Measurements from ENCODE around the gene IFTAP.
"Not testable (repeated sequence)": the region's sequence is repeated elsewhere in the genome, so short reads cannot be mapped to it uniquely, and the experiment has no call there.

The IFTAP gene, protein sequence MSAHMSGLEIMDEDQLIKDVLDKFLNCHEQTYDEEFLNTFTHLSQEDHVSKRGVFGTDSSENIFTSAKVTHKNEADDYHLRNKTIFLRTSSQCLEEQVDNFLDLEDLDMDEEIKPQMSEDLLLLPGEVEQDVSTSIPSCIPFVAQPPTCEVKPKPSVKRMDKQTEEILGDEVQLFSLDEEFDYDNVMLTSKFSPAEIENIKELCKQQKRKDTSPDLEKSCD

DNA sequence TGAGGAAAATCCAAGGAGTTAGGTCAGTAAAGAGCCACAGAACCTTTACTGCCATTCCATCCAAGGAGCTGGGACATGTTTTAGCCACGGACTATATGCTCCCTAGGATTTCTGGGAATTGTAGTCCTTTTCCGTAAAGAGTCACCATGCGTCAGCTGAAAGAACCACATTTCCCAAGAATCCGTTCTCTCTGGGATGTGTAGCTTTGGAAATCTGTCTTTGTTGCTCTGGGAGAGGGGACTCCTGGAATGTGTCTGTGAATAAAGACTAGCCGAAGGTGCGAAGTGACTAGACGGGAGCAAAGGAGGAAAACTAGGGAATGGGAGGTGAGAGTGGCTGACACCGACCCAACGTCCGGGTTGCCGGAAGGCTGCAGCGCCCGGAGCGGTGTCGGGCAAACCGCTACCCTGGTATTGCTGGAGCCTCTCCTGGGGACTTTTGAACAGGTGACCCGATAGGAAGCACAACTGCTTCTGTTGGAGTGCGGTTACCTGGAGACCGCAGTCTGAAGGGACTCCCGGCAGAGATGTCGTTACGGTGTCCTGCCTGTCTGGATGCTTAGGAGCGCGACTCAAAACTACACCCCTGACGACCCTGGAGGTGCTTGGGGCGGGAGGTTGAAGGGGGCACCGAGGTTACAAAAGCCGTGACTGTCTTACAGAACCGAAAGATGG lies at the start of gene IFTAP:
Gene IFTAP (plus strand): TSS at position 187 of the 674 bp plus-strand sequence. CDS start 15,602 bp downstream, outside the sequence.
- peak in 1 of 2 donors; percentile 1 for DNase-seq (ENCODE audit: low read depth in 2 of 2)

GRCh38 chr11:36550385-36551115 lies 43.8 kb upstream of the IFTAP start:
- DNase-seq (ENCODE audit: low read depth in 2 of 2) = no peak

- DNase-seq (ENCODE audit: low read depth in 2 of 2) = not testable (repeated sequence)
These were observed 36.9 kb upstream of the IFTAP start for GRCh38 chr11:36557390-36557789.

- no peak for DNase-seq (ENCODE audit: low read depth in 2 of 2)
These were observed 36.3 kb upstream of the IFTAP start for GRCh38 chr11:36557991-36558390.

DNA sequence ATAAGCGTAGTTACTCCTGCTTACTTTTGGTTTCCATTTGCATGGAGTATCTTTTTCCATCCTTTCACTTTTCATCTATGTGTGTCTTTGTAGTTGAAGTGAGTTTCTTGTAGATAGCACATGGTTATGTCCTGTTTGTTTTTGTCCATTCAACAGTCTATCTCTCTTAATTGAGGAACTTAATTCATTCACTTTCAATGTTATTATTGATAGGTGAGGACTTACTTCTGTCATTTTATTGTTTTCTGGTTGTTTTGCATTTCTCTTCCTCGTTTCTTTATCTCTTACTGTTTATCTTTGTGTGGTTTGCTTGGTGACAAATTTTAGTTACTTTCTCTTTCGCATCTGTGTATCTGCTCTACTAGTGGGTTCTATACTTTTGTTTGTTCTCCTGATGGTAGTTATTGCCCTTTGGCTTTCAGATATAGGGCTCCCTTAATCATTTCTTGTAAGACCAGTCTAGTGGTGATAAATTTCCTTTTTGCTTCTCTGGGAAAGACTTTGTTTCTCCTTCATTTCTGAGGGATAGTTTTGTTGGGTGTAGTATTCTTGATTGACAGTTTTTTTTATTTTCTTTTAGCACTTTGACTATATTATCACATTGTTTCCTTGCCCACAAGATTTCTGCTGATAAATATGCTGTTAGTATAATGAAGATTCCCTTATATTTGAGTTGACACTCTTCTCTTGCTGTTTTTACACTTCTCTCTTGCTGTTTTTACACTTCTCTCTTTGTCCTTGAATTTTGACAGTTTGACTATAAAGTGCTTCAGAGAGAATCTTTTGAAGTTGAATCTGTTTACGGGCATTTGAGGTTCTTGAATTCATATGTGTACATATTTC lies 35.5 kb upstream of the IFTAP start:
- DNase-seq (ENCODE audit: low read depth in 2 of 2) = no peak

GRCh38 chr11:36564376-36565030 lies 29.8 kb upstream of the IFTAP start:
- no peak for DNase-seq (ENCODE audit: low read depth in 2 of 2)

DNA sequence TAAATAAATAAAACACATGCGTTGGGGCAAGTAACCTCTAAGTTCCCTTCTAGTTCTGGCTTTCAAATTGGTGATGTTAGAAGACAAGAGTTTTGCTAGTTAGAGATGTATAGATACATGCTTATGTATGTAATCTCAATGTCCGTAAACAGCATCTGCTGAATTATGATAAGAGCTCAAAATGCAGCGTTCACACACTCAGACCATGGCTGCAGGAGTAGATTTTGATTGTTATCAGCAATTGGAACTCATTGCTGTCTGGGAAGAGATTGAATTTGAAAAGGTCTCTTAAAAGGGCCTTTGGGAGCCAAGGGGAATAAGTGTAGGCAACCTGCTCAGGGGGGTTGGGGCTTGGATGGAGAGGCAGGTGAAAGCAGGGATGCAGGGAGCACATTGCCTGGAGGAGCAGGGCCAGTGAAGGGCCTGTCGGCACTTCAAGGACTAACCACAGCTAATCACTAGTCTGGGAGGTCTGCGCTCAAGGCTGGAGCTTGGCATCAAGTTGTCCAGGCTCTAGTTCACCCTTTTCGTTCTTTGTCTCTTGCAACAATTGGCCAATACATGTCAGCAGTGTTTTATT lies 29.2 kb upstream of the IFTAP start:
- DNase-seq (ENCODE audit: low read depth in 2 of 2) = no peak

DNA sequence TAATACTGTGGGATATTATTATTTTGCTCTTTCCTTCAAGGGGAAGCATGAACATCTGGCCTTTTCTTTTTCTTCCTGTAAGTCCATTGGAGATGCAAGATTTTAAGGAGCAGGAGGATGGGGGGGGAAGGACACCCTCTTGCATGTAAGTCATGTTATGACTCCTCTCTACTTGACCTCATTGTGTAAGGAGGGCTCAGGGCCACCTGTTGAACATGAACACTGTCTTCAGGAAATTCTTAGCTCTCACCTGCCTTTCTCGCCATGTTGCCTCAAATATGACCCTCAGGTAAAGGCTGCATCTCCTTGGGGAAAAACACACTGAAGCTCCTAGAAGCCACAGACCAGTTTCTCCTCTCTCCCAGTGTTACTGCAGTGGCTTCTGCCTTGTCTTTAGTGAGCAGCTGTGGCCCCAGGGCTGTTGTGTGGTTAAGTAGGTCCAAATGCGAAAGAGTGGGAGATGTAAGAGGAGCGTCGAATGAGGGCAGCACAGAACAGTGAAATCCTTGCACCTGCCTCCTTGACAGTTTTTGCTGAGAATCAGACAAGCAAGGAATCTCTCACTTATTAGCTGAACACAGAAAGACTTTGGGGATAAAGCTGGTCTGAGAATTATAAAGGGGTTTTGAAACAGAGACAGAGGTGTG lies 27.8 kb upstream of the IFTAP start:
- no peak for DNase-seq (ENCODE audit: low read depth in 2 of 2)

- no peak for DNase-seq (ENCODE audit: low read depth in 2 of 2)
These were observed 26.6 kb upstream of the IFTAP start, which contains the start of gene RAG1 for GRCh38 chr11:36567694-36568093. RAG1 (plus strand) TSS chr11:36568007; CDS start chr11:36573305, 5,298 bp downstream.

- no peak for DNase-seq (ENCODE audit: low read depth in 2 of 2)
These were observed 25.2 kb upstream of the IFTAP start for GRCh38 chr11:36569095-36569494.

DNA sequence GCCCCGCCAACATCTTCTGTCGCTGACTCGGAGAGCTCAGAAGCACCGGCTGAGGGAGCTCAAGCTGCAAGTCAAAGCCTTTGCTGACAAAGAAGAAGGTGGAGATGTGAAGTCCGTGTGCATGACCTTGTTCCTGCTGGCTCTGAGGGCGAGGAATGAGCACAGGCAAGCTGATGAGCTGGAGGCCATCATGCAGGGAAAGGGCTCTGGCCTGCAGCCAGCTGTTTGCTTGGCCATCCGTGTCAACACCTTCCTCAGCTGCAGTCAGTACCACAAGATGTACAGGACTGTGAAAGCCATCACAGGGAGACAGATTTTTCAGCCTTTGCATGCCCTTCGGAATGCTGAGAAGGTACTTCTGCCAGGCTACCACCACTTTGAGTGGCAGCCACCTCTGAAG lies 19.8 kb upstream of the IFTAP start:
- no peak for DNase-seq (ENCODE audit: low read depth in 2 of 2)

- DNase-seq (ENCODE audit: low read depth in 2 of 2) = no peak
These were observed 16.9 kb upstream of the IFTAP start for GRCh38 chr11:36577373-36577772.

DNA sequence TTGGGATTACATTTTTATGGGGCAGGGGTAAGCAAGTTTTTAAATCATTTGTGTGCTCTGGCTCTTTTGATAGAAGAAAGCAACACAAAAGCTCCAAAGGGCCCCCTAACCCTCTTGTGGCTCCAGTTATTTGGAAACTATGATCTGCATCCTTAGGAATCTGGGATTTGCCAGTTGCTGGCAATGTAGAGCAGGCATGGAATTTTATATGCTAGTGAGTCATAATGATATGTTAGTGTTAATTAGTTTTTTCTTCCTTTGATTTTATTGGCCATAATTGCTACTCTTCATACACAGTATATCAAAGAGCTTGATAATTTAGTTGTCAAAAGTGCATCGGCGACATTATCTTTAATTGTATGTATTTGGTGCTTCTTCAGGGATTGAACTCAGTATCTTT lies 16.4 kb upstream of the IFTAP start:
- no peak for DNase-seq (ENCODE audit: low read depth in 2 of 2)

GRCh38 chr11:36578458-36578857 lies 15.8 kb upstream of the IFTAP start:
- DNase-seq (ENCODE audit: low read depth in 2 of 2) = no peak

DNA sequence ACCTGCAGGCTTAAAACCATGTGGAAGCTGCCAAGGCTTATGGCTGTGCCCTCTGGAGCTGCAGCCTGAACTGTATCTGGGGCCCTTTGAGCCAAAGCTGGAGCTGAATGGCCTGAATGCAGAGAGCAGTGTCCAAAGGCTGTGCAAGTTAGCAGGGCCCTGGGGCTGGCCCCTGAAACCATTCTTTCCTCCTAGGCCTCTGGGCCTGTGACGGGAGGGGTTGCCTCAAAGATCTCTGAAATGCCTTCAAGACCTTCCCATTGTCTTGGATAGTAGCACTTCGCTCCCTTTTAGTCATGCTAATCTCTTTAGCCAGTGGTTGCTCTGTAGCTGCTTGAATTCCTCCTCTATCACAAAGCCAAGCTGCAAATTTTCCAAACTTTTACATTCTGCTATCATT lies 12.8 kb upstream of the IFTAP start:
- DNase-seq (ENCODE audit: low read depth in 2 of 2) = no peak

DNA sequence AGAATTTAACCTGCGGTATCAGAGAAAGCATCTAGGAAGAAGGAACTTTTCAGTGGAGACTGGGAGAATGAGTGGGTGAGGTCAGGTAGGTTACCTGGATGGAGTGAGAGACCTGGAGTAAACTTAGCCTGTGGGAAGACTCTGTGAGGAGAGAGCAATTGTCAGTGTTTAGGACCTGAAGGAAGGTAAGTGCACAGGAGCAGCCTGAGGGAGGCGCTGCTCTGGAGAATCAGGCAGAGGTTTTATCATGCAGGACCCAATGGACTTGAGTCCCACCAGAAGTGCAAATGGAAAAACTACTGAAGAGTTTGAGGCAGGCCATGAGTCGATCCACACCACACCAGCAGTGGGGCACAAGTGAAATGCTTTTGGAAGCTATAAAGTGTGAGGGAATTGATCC lies 10.6 kb upstream of the IFTAP start:
- no peak for DNase-seq (ENCODE audit: low read depth in 2 of 2)

GRCh38 chr11:36586543-36586942 lies 7.8 kb upstream of the IFTAP start:
- no peak for DNase-seq (ENCODE audit: low read depth in 2 of 2)

DNA sequence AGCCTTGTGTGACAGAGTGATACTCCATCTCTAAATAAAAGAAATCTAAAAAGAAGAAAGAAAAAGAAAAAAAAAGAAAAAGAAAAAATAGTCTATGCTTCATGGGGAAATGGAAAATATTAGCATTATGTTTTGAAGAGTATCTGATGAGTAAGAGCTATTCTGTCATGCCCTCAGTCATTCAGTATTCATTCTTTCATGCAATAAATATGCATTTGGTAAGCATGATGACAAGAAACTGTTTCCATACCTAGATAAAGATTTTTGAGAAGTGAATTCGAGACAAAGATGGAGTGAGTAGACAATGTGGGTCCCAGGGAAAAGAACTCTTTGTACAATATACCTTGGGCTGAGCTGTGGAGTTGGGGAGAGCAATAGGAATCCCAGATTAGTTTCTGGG lies 6.2 kb upstream of the IFTAP start:
- DNase-seq (ENCODE audit: low read depth in 2 of 2) = no peak

GRCh38 chr11:36590513-36590912 lies 3.8 kb upstream of the IFTAP start:
- DNase-seq (ENCODE audit: low read depth in 2 of 2) = no peak

GRCh38 chr11:36591433-36591832 lies 2.9 kb upstream of the IFTAP start:
- DNase-seq (ENCODE audit: low read depth in 2 of 2) = no peak

GRCh38 chr11:36596880-36597279 lies 2.6 kb downstream of the IFTAP start:
- no peak for DNase-seq (ENCODE audit: low read depth in 2 of 2)
